Ovary (tissue), 9 donors: ENCODE data around the gene TNPO1. TPM values are rescaled to one million over a fixed set of nuclear protein-coding genes. Genes with fewer than 3 reads are reported as not detected.

ENCODE experiments used
- DNase-seq, 5 donors: peaks; one replicate each; pipeline ENCODE4 v3.0.0-alpha.2; 2019 to 2020
- H3K27ac ChIP-seq, 2 donors: fragments of 200-600 bp; one replicate each; pipeline versions ENCODE4 v1.5.1 to v1.8.0; 2019 to 2022
- H3K27me3 ChIP-seq: fragments of 200-600 bp; one replicate; pipeline ENCODE4 v1.8.0; 2022
- H3K36me3 ChIP-seq: fragments of 200-600 bp; sonication (generic); one replicate; pipeline ENCODE4 v1.5.1; 2019
- H3K4me1 ChIP-seq: one replicate; pipeline ENCODE4 v1.8.1; 2013; ENCODE audit warnings: mild to moderate bottlenecking, moderate library complexity; ENCODE audit not compliant: insufficient read depth
- H3K4me3 ChIP-seq: fragments of 200-600 bp; sonication (generic); one replicate; pipeline ENCODE4 v1.5.1; 2017
- H3K9me3 ChIP-seq, 2 donors: fragments of 200-600 bp in 1 of 2; sonication (generic) in 1 of 2; one replicate each; pipeline versions ENCODE4 v1.5.1 to v1.8.1; 2013 to 2019; ENCODE audit warnings: mild to moderate bottlenecking in 1 of 2, moderate library complexity in 1 of 2
- CTCF ChIP-seq, 3 donors: fragments of 450-650 bp in 2 of 3; fragments of 200-600 bp in 1 of 3; IDR thresholded peaks; one replicate each; pipeline versions ENCODE4 v1.5.1 to v1.8.0; 2016 to 2022; ENCODE audit warnings: antibody characterized with exemption in 3 of 3, mild to moderate bottlenecking in 1 of 3
- EP300 ChIP-seq: sonication (generic); formaldehyde crosslinking; IDR thresholded peaks from one replicate; pipeline ENCODE4 v1.6.1; 2017; ENCODE audit warnings: antibody characterized with exemption
- POLR2A ChIP-seq: fragments of 450-650 bp; IDR thresholded peaks from one replicate; pipeline ENCODE4 v1.6.1; 2017; ENCODE audit warnings: antibody characterized with exemption, mild to moderate bottlenecking, moderate library complexity
- WGBS, 3 donors: extraction: QIAGEN DNeasy Blood & Tissue Kit in 1 of 3; methylation state at CpG; one replicate each; pipeline versions ENCODE4 v1.1.5 to v1.1.7; 2013 to 2017; 5-methylcytosine and 5-hydroxymethylcytosine counted together
- intact Hi-C, 4 donors: fragments of 100-400 bp; cut with DNase I; formaldehyde crosslinking; loops; one replicate each; pipeline versions ENCODE4 v1.11.0 to v1.15.1; 2022 to 2023
- polyA plus RNA-seq, 2 donors: library from polyadenylated mRNA; stranded (reverse); fragments of 200-250 nt in 1 of 2; fragments of 350-450 nt in 1 of 2; fragmentation: Illumina TruSeq in 1 of 2; extraction: RNeasy Lipid Tissue Mini Kit (QIAGEN cat#74804) in 1 of 2; gene quantifications; one replicate each; pipeline ENCODE4 v1.2.3, GENCODE V29; 2013 to 2014
- total RNA-seq, 7 donors: library from RNA; depleted of rRNA in 2 of 7; stranded (reverse); fragments of >200 nt in 2 of 7; fragmentation: NEBNext Ultra II Directional in 3 of 7; extraction: Animal tissue kit (Norgen Biotek cat#: 25700) in 3 of 7; gene quantifications; one replicate each; pipeline versions ENCODE4 v1.1.0 to v1.2.4, GENCODE V29; 2016 to 2023
- donor health status: DM: no; HTN: no; CAD: no; lungs with moderate emphysema.
- donor health status: DM: no; HTN: no; CAD: no.
- donor health status: Bipolar disorder and iron deficiency.
- donor health status: DM: yes; HTN: yes; CAD: no.
- donor health status: DM: no; HTN: no; CAD: no.
- donor health status: DM: yes; HTN: yes; CAD: no.

The TNPO1 gene
- total and polyA plus RNA-seq, 9 donors = 14.9 to 99.3 (median 61.8) TPM

- Histone ChIP-seq H3K4me3 (no peak overlapping the region), H3K27ac (no peak overlapping the region), H3K36me3 (no peaks in the 10 kb centered on the region), H3K4me1 (no peaks in the 10 kb centered on the region), H3K9me3 (peaks cover 0 to 5% of the 10 kb centered on the region in 2 donors), H3K27me3 (no peaks in the 10 kb centered on the region)
- intact Hi-C loops = loop anchor here in 1 of 4 donors (10.0 kb wide), 1 partner anchor 143 kb away; the partner anchor contains the start of gene FCHO2
- TF ChIP-seq EP300 (no peak), CTCF (IDR thresholded peaks at IDR 0.05) (no peak), POLR2A (no peak)
- no peak for DNase-seq
- 89 to 96% (median 96%) methylated on average over 1 of the region's 1 CpG for WGBS, 3 donors
Observed at GRCh38 chr5:72811849-72812248, 4.6 kb upstream of the TNPO1 start.

GRCh38 chr5:72812488-72812887 is 4.0 kb upstream of the TNPO1 start:
- Histone ChIP-seq H3K27me3 (no peaks in the 10 kb centered on the region), H3K27ac (no peak overlapping the region), H3K9me3 (peaks cover 0 to 5% of the 10 kb centered on the region in 2 donors), H3K4me3 (no peak overlapping the region), H3K36me3 (no peaks in the 10 kb centered on the region), H3K4me1 (no peaks in the 10 kb centered on the region)
- intact Hi-C loops = loop anchor here in 1 of 4 donors (10.0 kb wide), 1 partner anchor 142 kb away; the partner anchor contains the start of gene FCHO2
- DNase-seq = no peak
- 91 to 98% (median 93%) methylated on average over 1 of the region's 1 CpG for WGBS, 3 donors
- TF ChIP-seq POLR2A (no peak), CTCF (IDR thresholded peaks at IDR 0.05) (no peak), EP300 (no peak)

- H3K27me3 ChIP-seq = no peaks in the 10 kb centered on the region
- no peak for DNase-seq
- H3K9me3 ChIP-seq = no peaks in the 10 kb centered on the region
- H3K36me3 ChIP-seq = no peaks in the 10 kb centered on the region
- H3K4me3 ChIP-seq = no peak overlapping the region
- no peaks in the 10 kb centered on the region for H3K4me1 ChIP-seq
- H3K27ac ChIP-seq = no peak overlapping the region
- intact Hi-C loops = loop anchor here in 1 of 4 donors (10.0 kb wide), 1 partner anchor 141 kb away; the partner anchor contains the start of gene FCHO2
- TF ChIP-seq CTCF (IDR thresholded peaks at IDR 0.05) (no peak), EP300 (no peak), POLR2A (no peak)
Observed at GRCh38 chr5:72814104-72814503, 2.4 kb upstream of the TNPO1 start.

- no peak for TF ChIP-seq CTCF (IDR thresholded peaks at IDR 0.05)
- TF ChIP-seq POLR2A = no peak
- TF ChIP-seq EP300 = no peak
- Histone ChIP-seq H3K4me1 (no peaks in the 10 kb centered on the region), H3K27me3 (no peaks in the 10 kb centered on the region), H3K9me3 (no peaks in the 10 kb centered on the region), H3K27ac (no peak overlapping the region), H3K36me3 (no peaks in the 10 kb centered on the region), H3K4me3 (no peak overlapping the region)
- 84 to 93% (median 92%) methylated on average over 1 of the region's 1 CpG for WGBS, 3 donors
- no peak for DNase-seq
- intact Hi-C loops = loop anchor here in 1 of 4 donors (10.0 kb wide), 1 partner anchor 140 kb away; the partner anchor contains the start of gene FCHO2
Observed at GRCh38 chr5:72814864-72815263, 1.6 kb upstream of the TNPO1 start.
